ENCODE data around the gene TEX14.
"Not testable (repeated sequence)": the region's sequence is repeated elsewhere in the genome, so short reads cannot be mapped to it uniquely, and the experiment has no call there.

Gene TEX14

GRCh38 chr17:58658804-58659713 is 32.8 kb downstream of the TEX14 start:
- H3K27me3 ChIP-seq (ENCODE audit: insufficient read depth, low read length, poor library complexity) = no peaks in the 10 kb centered on the region
- no peaks in the 10 kb centered on the region for H3K36me3 ChIP-seq (ENCODE audit: insufficient read depth, low read length)
- DNase-seq (no peak), ATAC-seq (ENCODE audit: insufficient read depth, low read depth) (no peak)
- TF ChIP-seq CTCF (IDR thresholded peaks at IDR 0.05; ENCODE audit: borderline replicate concordance, extremely low read depth, low read length, poor library complexity, severe bottlenecking) (no peak), EZH2 (IDR thresholded peaks at IDR 0.05; ENCODE audit: borderline replicate concordance, low read depth, low read length, severe bottlenecking) (no peak)
- no peaks in the 10 kb centered on the region for H3K4me1 ChIP-seq (ENCODE audit: insufficient read depth, low read length)
- H3K27ac ChIP-seq (ENCODE audit: low read length) = no peak overlapping the region
- no peaks in the 10 kb centered on the region for H3K9me3 ChIP-seq (ENCODE audit: insufficient read depth, low read length, severe bottlenecking)
- no peaks in the 10 kb centered on the region for H3K79me2 ChIP-seq (ENCODE audit: insufficient read depth, low read length)
- no peak overlapping the region for H3K9ac ChIP-seq (ENCODE audit: low read depth, low read length)
- no peak overlapping the region for H3K4me3 ChIP-seq (ENCODE audit: low read depth in 1 of 2, low read length in 2 of 2)
- no peak overlapping the region for H3K4me2 ChIP-seq (ENCODE audit: insufficient read depth, low read length)
- H2AFZ ChIP-seq (ENCODE audit: low read depth, low read length) = no peak overlapping the region
- no peaks in the 10 kb centered on the region for H4K20me1 ChIP-seq (ENCODE audit: insufficient read depth, low read length)

- H3K4me2 ChIP-seq (ENCODE audit: insufficient read depth, low read length); H3K9me3 ChIP-seq (ENCODE audit: insufficient read depth, low read length, severe bottlenecking); H3K27me3 ChIP-seq (ENCODE audit: insufficient read depth, low read length, poor library complexity); H3K9ac ChIP-seq (ENCODE audit: low read depth, low read length); H2AFZ ChIP-seq (ENCODE audit: low read depth, low read length); H4K20me1 ChIP-seq (ENCODE audit: insufficient read depth, low read length); DNase-seq; H3K79me2 ChIP-seq (ENCODE audit: insufficient read depth, low read length); H3K4me1 ChIP-seq (ENCODE audit: insufficient read depth, low read length); H3K4me3 ChIP-seq (ENCODE audit: low read depth in 1 of 2, low read length in 2 of 2); H3K36me3 ChIP-seq (ENCODE audit: insufficient read depth, low read length); ATAC-seq (ENCODE audit: insufficient read depth, low read depth); H3K27ac ChIP-seq (ENCODE audit: low read length): not testable (repeated sequence)
Measured at GRCh38 chr17:58657962-58658803, 33.7 kb downstream of the TEX14 start.

GRCh38 chr17:58648236-58648635 is 43.6 kb downstream of the TEX14 start:
- Histone ChIP-seq H2AFZ (ENCODE audit: low read depth, low read length) (no peak overlapping the region), H3K27me3 (ENCODE audit: insufficient read depth, low read length, poor library complexity) (peaks cover 6% of the 10 kb centered on the region), H3K9me3 (ENCODE audit: insufficient read depth, low read length, severe bottlenecking) (no peaks in the 10 kb centered on the region), H4K20me1 (ENCODE audit: insufficient read depth, low read length) (no peaks in the 10 kb centered on the region), H3K79me2 (ENCODE audit: insufficient read depth, low read length) (no peaks in the 10 kb centered on the region), H3K4me3 (ENCODE audit: low read depth in 1 of 2, low read length in 2 of 2) (no peak overlapping the region), H3K9ac (ENCODE audit: low read depth, low read length) (no peak overlapping the region), H3K4me1 (ENCODE audit: insufficient read depth, low read length) (no peaks in the 10 kb centered on the region), H3K36me3 (ENCODE audit: insufficient read depth, low read length) (no peaks in the 10 kb centered on the region), H3K27ac (ENCODE audit: low read length) (no peak overlapping the region), H3K4me2 (ENCODE audit: insufficient read depth, low read length) (no peak overlapping the region)
- TF ChIP-seq EZH2 (IDR thresholded peaks at IDR 0.05; ENCODE audit: borderline replicate concordance, low read depth, low read length, severe bottlenecking) (no peak), CTCF (IDR thresholded peaks at IDR 0.05; ENCODE audit: borderline replicate concordance, extremely low read depth, low read length, poor library complexity, severe bottlenecking) (no peak)
- DNase-seq (no peak), ATAC-seq (ENCODE audit: insufficient read depth, low read depth) (no peak)

GRCh38 chr17:58643147-58643546 is 48.7 kb downstream of the TEX14 start:
- Histone ChIP-seq H2AFZ (ENCODE audit: low read depth, low read length) (no peak overlapping the region), H3K27me3 (ENCODE audit: insufficient read depth, low read length, poor library complexity) (no peaks in the 10 kb centered on the region), H3K4me1 (ENCODE audit: insufficient read depth, low read length) (no peaks in the 10 kb centered on the region), H3K9me3 (ENCODE audit: insufficient read depth, low read length, severe bottlenecking) (no peaks in the 10 kb centered on the region), H3K9ac (ENCODE audit: low read depth, low read length) (no peak overlapping the region), H3K27ac (ENCODE audit: low read length) (no peak overlapping the region), H3K4me3 (ENCODE audit: low read depth in 1 of 2, low read length in 2 of 2) (no peak overlapping the region), H3K79me2 (ENCODE audit: insufficient read depth, low read length) (no peaks in the 10 kb centered on the region), H3K36me3 (ENCODE audit: insufficient read depth, low read length) (no peaks in the 10 kb centered on the region), H4K20me1 (ENCODE audit: insufficient read depth, low read length) (no peaks in the 10 kb centered on the region), H3K4me2 (ENCODE audit: insufficient read depth, low read length) (no peak overlapping the region)
- DNase-seq (no peak), ATAC-seq (ENCODE audit: insufficient read depth, low read depth) (no peak)
- TF ChIP-seq EZH2 (IDR thresholded peaks at IDR 0.05; ENCODE audit: borderline replicate concordance, low read depth, low read length, severe bottlenecking) (no peak), CTCF (IDR thresholded peaks at IDR 0.05; ENCODE audit: borderline replicate concordance, extremely low read depth, low read length, poor library complexity, severe bottlenecking) (no peak)

All from DND-41 (cell line).